ENCODE measurements around the gene RNF212. TPM values are rescaled to one million over a fixed set of nuclear protein-coding genes. Genes with fewer than 3 reads are reported as not detected.
"Not testable (repeated sequence)": the region's sequence is repeated elsewhere in the genome, so short reads cannot be mapped to it uniquely, and the experiment has no call there.

The RNF212 gene
- total RNA-seq, 2 donors from 2014 or later = 2.3 to 2.5 TPM

DNA sequence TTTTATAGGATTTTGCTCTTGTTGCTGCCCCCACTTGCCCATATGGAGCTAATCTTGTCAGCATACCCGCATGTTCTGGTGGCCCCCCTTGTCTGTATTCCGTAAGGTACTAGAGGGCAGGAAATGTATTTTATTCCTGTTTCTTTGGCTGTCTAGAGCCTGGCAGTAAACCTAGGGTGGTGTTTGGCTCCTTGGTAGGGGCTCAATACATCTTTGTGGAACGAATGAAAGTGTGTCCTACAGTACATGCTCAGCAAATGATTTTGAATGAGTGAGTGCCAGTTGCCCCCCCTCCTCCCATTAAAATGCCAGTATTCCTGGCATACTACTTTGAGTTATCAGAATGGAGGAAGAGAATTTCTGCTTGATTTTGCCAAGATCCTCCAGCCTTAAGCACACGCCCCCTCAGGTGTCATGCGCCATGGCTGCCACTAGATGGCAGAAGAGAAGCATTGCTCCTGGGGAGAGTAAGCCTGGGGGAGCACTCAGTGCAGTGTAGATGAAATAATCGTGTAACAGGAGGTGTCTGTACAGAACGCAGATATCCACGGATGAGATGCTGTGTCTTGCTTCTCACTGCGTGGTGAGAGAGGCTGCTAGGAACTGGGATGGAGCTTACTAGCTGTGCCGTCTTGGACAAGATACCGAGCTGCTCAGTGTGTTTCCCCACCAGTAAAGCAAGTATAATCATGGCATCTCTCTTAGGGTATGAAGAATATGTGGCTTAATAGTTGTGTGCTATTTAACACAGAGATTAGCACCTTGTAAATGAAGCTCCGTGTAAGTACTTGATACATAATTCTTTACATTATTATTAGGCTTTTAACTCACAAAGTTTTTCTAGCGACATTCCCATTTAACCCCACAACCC is 17.2 kb upstream of the RNF212 start:
- no peaks in the 10 kb centered on the region for H3K27me3 ChIP-seq
- no peaks in the 10 kb centered on the region for H3K4me1 ChIP-seq
- no peak overlapping the region for H3K27ac ChIP-seq
- H3K36me3 ChIP-seq = no peaks in the 10 kb centered on the region
- no peak overlapping the region for H3K4me3 ChIP-seq
- intact Hi-C loops (cut with DNase I) = loop anchor here (2.0 to 5.0 kb wide), 2 partner anchors 136 to 222 kb away; no protein-coding TSS in a partner anchor
- peak; percentile 74 for DNase-seq
- H3K9me3 ChIP-seq = no peaks in the 10 kb centered on the region
- H3K9ac ChIP-seq (ENCODE audit: low read depth in 2 of 2, low read length in 2 of 2) = no peak overlapping the region
- TF ChIP-seq, protein P1, sequence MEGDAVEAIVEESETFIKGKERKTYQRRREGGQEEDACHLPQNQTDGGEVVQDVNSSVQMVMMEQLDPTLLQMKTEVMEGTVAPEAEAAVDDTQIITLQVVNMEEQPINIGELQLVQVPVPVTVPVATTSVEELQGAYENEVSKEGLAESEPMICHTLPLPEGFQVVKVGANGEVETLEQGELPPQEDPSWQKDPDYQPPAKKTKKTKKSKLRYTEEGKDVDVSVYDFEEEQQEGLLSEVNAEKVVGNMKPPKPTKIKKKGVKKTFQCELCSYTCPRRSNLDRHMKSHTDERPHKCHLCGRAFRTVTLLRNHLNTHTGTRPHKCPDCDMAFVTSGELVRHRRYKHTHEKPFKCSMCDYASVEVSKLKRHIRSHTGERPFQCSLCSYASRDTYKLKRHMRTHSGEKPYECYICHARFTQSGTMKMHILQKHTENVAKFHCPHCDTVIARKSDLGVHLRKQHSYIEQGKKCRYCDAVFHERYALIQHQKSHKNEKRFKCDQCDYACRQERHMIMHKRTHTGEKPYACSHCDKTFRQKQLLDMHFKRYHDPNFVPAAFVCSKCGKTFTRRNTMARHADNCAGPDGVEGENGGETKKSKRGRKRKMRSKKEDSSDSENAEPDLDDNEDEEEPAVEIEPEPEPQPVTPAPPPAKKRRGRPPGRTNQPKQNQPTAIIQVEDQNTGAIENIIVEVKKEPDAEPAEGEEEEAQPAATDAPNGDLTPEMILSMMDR (IDR thresholded peaks at IDR 0.05) = peak; percentile 99

DNA sequence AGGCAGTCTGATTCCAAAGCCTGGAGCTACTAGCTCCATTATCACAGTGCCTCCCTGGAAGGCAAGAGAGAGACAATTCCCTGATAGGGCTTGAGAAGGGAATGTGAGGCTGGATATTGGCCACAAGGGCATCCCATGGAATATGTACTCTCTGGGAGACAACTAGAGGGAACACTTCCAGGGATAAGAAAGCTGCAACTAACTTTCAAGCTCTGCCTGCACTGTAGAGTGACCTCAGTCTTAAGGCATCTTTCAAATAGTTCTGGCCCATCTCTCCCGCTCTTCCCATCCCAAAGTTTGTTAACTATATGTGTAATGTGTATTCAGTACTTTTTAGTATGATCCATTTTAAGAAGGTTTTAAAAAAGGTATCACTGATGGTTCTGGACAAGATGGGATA is 13.1 kb upstream of the RNF212 start:
- Histone ChIP-seq H3K4me3 (no peak overlapping the region), H3K27me3 (no peaks in the 10 kb centered on the region), H3K27ac (no peak overlapping the region), H3K4me1 (no peaks in the 10 kb centered on the region), H3K9me3 (no peaks in the 10 kb centered on the region), H3K36me3 (no peaks in the 10 kb centered on the region), H3K9ac (ENCODE audit: low read depth in 2 of 2, low read length in 2 of 2) (no peak overlapping the region)
- DNase-seq = no peak
- TF ChIP-seq, protein P1 (IDR thresholded peaks at IDR 0.05) = no peak
- intact Hi-C loops (cut with DNase I) = no loop called here

GRCh38 chr4:1125466-1125865 is 12.1 kb upstream of the RNF212 start:
- H3K27me3 ChIP-seq; H3K4me1 ChIP-seq; intact Hi-C loops (cut with DNase I); H3K9me3 ChIP-seq; H3K4me3 ChIP-seq; DNase-seq; H3K36me3 ChIP-seq; H3K27ac ChIP-seq; H3K9ac ChIP-seq (ENCODE audit: low read depth in 2 of 2, low read length in 2 of 2): not testable (repeated sequence)

GRCh38 chr4:1124818-1125217 is 11.5 kb upstream of the RNF212 start:
- Histone ChIP-seq H3K27ac (no peak overlapping the region), H3K27me3 (no peaks in the 10 kb centered on the region), H3K4me1 (no peaks in the 10 kb centered on the region), H3K36me3 (no peaks in the 10 kb centered on the region), H3K4me3 (no peak overlapping the region), H3K9ac (ENCODE audit: low read depth in 2 of 2, low read length in 2 of 2) (no peak overlapping the region), H3K9me3 (no peaks in the 10 kb centered on the region)
- TF ChIP-seq, protein P1 (IDR thresholded peaks at IDR 0.05) = no peak
- no peak for DNase-seq
- intact Hi-C loops (cut with DNase I) = no loop called here

- Histone ChIP-seq H3K9ac (ENCODE audit: low read depth in 2 of 2, low read length in 2 of 2) (no peak overlapping the region), H3K27ac (no peak overlapping the region), H3K4me1 (no peaks in the 10 kb centered on the region), H3K36me3 (no peaks in the 10 kb centered on the region), H3K27me3 (no peaks in the 10 kb centered on the region), H3K9me3 (no peaks in the 10 kb centered on the region), H3K4me3 (no peak overlapping the region)
- TF ChIP-seq, protein P1 (IDR thresholded peaks at IDR 0.05) = no peak
- peak; percentile 29 for DNase-seq
- intact Hi-C loops (cut with DNase I) = no loop called here
These were observed 9.1 kb upstream of the RNF212 start for GRCh38 chr4:1122505-1122904.

DNA sequence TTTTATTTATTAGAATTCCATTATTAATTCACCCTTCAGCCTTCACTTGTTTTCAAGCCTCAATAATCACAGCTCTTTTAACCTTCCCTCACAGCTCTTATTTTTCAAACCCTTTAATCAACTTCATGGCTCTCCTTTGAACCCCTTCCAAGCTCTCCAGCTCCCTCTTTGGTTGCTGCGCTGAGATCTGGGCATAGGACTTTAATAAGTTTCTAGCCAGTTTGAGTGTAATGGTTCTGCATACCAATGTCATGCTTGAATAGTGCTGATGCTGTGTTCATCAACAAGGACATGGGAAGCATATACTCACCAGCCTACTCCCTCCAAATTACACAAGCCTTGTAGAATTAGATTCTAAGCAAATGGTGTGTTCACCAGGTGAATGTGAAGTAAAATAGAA is 3.5 kb upstream of the RNF212 start:
- Histone ChIP-seq H3K9ac (ENCODE audit: low read depth in 2 of 2, low read length in 2 of 2) (no peak overlapping the region), H3K27ac (no peak overlapping the region), H3K9me3 (no peaks in the 10 kb centered on the region), H3K36me3 (no peaks in the 10 kb centered on the region), H3K4me3 (no peak overlapping the region), H3K27me3 (no peaks in the 10 kb centered on the region), H3K4me1 (no peaks in the 10 kb centered on the region)
- DNase-seq = no peak
- TF ChIP-seq, protein P1 (IDR thresholded peaks at IDR 0.05) = no peak
- intact Hi-C loops (cut with DNase I) = no loop called here
